ENCODE measurements around the gene IGDCC3.

Gene IGDCC3

DNA sequence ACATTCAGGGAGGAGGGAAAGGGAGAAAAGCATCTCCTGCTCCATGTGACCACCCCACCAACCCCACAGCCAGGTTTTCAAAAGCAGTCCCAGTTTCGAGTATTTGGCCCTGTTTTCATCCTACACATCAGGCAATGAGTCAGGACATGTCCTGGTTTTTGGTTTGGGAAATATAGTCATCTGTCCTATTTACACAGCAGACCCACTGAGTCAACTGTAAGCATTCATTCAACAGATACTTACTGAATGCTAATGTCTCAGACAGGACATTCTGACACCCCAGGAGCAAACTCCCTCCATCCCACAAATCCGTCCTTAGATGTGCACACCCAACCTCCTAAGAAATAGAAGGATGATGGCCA, 32.9 kb downstream of the IGDCC3 start:
- TF ChIP-seq, protein P1, sequence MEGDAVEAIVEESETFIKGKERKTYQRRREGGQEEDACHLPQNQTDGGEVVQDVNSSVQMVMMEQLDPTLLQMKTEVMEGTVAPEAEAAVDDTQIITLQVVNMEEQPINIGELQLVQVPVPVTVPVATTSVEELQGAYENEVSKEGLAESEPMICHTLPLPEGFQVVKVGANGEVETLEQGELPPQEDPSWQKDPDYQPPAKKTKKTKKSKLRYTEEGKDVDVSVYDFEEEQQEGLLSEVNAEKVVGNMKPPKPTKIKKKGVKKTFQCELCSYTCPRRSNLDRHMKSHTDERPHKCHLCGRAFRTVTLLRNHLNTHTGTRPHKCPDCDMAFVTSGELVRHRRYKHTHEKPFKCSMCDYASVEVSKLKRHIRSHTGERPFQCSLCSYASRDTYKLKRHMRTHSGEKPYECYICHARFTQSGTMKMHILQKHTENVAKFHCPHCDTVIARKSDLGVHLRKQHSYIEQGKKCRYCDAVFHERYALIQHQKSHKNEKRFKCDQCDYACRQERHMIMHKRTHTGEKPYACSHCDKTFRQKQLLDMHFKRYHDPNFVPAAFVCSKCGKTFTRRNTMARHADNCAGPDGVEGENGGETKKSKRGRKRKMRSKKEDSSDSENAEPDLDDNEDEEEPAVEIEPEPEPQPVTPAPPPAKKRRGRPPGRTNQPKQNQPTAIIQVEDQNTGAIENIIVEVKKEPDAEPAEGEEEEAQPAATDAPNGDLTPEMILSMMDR (IDR thresholded peaks at IDR 0.05; ENCODE audit: insufficient read depth, low read depth, low read length, missing control alignments): no peak
- no peak overlapping the region for H3K4me3 ChIP-seq (ENCODE audit: low read depth, low read length)
- DNase-seq (ENCODE audit: low read depth): no peak

DNA sequence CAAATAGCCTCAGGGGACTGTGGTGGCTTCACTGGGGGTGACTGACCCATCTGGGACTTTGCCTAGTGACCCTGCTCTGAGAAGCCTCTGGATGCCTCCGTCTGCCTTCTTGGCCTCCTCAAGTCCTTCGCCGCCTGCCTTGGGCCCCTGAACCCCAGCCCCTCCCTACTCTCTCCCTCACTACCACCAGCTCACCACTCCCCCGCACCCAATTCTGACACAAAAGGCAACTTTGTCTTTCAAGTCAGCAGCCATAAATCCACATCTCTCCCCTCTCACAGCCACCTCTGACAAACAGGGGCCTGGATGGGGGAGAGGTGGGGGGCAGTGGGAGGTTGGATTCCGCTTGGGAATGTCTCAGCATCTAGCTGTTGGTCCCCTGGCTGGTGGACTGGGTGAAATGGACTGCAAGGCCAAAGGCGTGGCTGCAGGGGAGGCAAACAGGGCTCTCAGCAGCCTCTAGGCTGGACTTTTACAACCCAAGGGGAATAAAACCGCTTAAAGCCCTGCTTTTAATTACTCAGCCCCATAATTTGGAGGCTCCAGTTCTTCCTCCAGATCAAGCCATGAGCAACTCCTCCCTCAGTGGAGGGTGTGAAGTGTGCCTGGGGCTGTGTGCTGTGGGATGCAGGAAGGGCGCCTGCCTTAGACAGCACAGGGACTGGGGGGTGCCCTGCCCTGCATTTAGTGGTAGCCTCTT, 33.4 kb downstream of the IGDCC3 start:
- no peak for DNase-seq (ENCODE audit: low read depth)
- no peak overlapping the region for H3K4me3 ChIP-seq (ENCODE audit: low read depth, low read length)
- TF ChIP-seq, protein P1 (IDR thresholded peaks at IDR 0.05; ENCODE audit: insufficient read depth, low read depth, low read length, missing control alignments): no peak

- H3K4me3 ChIP-seq (ENCODE audit: low read depth, low read length): no peak overlapping the region
- TF ChIP-seq, protein P1 (IDR thresholded peaks at IDR 0.05; ENCODE audit: insufficient read depth, low read depth, low read length, missing control alignments): no peak
Observed at GRCh38 chr15:65343374-65343981, 34.3 kb downstream of the IGDCC3 start.

GRCh38 chr15:65342493-65342892, 35.3 kb downstream of the IGDCC3 start:
- H3K4me3 ChIP-seq (ENCODE audit: low read depth, low read length): no peak overlapping the region
- TF ChIP-seq, protein P1 (IDR thresholded peaks at IDR 0.05; ENCODE audit: insufficient read depth, low read depth, low read length, missing control alignments): no peak
- no peak for DNase-seq (ENCODE audit: low read depth)

More at GRCh38 chr15:65343374-65343981, 34.3 kb downstream of the IGDCC3 start:
- no peak for DNase-seq (ENCODE audit: low read depth)

- H3K4me3 ChIP-seq (ENCODE audit: low read depth, low read length): no peak overlapping the region
- TF ChIP-seq, protein P1 (IDR thresholded peaks at IDR 0.05; ENCODE audit: insufficient read depth, low read depth, low read length, missing control alignments): no peak
- DNase-seq (ENCODE audit: low read depth): no peak
Observed at GRCh38 chr15:65339920-65340319, 37.9 kb downstream of the IGDCC3 start.

- no peak overlapping the region for H3K4me3 ChIP-seq (ENCODE audit: low read depth, low read length)
- TF ChIP-seq, protein P1 (IDR thresholded peaks at IDR 0.05; ENCODE audit: insufficient read depth, low read depth, low read length, missing control alignments): no peak
- no peak for DNase-seq (ENCODE audit: low read depth)
Observed at GRCh38 chr15:65339416-65339815, 38.4 kb downstream of the IGDCC3 start.
